ENCODE data around the gene PTHLH. TPM values are rescaled to one million over a fixed set of nuclear protein-coding genes. Genes with fewer than 3 reads are reported as not detected.

PTHLH gene
- total RNA-seq, 1 donor from 2014 or later, result 1.3 TPM

DNA sequence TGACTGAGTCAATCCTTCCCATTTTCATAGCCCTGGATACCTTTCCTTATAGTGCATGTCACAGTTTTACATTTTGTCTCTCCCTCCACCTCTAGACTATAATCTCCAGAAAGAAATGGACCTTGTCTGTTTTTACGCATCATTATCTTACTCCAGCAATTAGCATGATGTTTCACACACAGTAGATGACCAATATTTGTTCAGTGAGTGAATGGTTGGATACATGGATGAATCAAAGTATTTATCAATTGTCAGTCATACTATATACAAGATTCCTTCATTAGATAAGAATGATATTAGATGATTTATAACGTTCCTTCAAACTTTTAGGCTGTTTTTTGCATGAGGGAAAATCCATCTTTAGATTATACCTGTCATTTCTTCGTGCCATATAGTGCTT, 61.1 kb downstream of the PTHLH start:
- no peak for TF ChIP-seq CTCF (IDR thresholded peaks at IDR 0.05; ENCODE audit: unreplicated experiment)

More for the DNA sequence above, 61.1 kb downstream of the PTHLH start:
- Mint-ChIP-seq H3K27ac (no peak overlapping the region), H3K4me1 (ENCODE audit: low read depth) (peaks cover 2% of the 10 kb centered on the region), H3K27me3 (no peaks in the 10 kb centered on the region), H3K9me3 (ENCODE audit: low read depth) (peaks cover 3% of the 10 kb centered on the region), H3K4me3 (ENCODE audit: low read depth) (no peak overlapping the region), H3K36me3 (ENCODE audit: insufficient read depth) (no peaks in the 10 kb centered on the region)
- no peak for DNase-seq (ENCODE audit: low spot score, unreplicated experiment)

Other genes with a start within 250 kb of the PTHLH start
- 46.9 and 48.8 TPM in 2 replicates for gene KLHL42, start 192.5 kb downstream of the PTHLH start, total RNA-seq
- gene MANSC4, start 192.5 kb downstream of the PTHLH start, total RNA-seq, result 0.40 and 1.1 TPM in 2 replicates
- gene CCDC91, start 217.7 kb upstream of the PTHLH start, total RNA-seq, result 46.4 and 51.3 TPM in 2 replicates